Measurements from ENCODE around the gene NRXN3.

NRXN3 gene

DNA sequence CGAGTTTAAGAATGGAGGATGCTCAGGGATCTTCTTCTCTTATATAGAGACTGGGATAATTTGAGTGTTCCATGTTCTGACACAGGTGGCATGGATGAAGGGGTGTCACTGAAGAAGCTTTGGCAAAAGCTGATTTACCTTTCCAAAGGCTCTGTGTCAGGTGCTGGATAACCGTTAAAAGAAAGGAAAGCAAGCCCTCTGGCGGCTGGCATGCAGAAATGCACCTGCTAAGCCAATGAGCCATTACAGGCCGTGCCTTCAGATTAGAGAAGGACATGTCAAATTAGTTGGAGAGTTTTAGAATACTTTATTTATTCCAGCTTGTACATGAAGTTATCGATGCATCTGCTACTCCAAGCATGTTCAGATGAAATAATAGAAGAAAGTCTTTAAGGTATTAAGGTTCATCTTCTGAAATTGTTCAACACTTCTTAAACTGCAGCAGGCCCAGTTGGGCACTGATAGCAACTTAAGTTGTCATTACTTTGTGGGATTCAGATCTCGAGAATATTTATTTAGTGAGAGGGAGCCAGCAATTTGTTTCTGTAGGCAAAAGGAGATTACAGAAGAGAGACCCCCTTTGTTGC is 678.2 kb downstream of the NRXN3 start:
- DNase-seq = peak; percentile 42

DNA sequence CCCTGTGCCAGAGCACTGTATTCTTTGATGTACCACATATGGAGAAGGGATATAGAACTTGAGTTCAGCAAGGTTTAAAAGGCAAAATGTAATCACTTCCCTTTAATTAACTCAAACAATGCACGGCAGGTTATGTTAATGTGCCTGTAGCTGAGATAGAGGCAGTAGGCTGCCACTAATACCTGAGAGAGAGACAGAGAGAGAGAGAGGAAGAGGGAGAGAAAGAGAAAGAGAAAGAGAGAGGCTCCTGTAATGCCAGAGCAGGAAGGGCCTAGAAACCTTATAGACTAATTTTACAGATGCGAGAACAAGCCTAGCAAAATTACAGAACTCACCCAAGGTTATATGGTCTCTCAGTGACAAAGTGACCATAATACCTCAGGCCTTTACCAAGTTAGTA is 679.8 kb downstream of the NRXN3 start:
- no peak for DNase-seq

DNA sequence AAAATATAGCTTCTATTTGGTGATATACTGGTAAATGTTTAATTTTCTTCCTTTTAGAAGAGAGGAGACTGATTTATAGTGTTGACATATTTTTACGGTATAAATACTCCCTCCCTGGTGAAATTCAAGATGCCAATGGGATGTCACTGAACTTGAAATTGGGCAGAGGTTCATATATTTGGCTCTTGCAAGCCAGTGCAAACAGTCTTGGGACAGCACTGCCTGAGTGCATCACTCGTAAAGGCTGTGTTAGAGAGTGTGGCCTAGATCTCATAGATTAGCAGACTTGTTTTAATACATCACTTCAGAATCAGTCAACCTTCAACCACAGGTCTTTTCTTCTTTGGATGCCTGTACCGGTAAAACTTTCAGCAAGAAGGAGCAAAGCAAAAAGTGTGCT is 681.0 kb downstream of the NRXN3 start:
- DNase-seq = no peak

DNA sequence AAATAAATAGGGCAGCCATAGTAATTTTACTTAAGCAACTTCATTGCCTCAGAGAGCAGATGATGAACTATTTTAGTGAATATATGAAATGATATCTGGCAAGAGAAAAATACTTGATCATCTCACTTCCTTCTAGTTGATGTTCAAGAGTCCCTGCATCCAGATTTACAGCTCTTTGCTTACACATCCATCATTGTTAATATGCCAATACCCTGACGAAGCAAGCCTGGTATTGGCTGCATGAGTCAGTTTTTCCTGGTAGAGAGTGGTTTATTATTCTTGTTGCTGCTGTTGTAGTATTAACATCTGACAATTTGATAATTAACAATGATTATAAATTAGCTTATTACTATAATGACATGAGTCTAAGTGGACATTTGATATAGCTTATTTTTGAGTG is 681.9 kb downstream of the NRXN3 start:
- DNase-seq = no peak

DNA sequence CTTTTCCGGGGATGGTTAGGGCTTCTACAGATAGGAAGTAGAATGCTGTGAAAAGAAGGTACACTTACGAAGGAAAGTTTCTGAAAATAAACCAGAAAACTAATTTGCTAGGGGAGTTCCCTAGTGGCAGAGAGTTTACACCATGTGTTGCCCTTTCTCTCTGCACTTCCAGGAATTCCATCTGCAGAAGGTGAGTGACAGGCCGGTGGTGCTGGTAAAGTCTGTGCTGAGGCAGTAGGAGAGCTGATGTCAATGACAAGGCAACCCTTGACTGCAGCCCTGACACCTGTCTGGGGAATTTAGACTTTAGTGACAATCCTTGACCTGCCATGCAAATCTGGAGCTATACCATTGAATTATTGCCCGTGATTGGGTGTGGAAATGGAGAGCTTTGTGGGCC is 687.8 kb downstream of the NRXN3 start:
- no peak for DNase-seq

DNA sequence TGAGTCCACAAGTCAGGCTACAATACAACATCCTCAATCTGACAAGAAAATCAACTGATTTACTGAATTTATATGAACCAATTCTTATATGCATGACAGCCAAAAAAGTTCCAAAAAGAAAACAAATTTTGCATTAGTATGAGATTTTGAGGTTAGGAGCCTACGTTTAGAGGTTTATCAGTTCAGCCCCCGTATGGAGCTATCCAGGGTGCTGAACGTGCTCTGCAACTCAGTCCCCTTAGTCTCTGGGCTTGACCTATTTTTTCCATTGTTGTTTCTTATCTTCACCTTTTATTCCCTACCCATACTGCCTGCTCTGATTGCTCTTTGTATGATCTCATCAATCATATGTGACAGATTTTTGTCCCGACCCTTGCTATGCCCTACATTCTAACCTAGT is 693.0 kb downstream of the NRXN3 start:
- DNase-seq = no peak

DNA sequence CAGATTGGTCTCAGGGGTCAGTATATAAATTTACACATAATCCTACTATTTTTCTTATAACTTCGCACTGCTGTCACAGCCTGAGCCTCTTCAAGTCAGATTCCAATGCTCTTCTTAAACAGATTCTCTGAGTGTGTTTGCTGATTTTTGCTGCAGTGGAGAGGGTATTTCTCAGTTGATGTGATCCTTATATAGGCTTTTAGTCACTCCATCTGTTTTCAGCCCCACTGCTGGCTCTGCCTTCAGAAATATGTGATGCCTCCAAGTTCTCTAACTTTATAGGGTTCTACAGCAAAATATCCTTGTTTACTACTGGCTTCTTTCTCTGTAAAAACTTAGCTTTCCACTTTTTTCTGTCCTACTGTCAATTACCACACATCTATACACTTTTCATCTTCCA is 702.7 kb downstream of the NRXN3 start:
- no peak for DNase-seq

DNA sequence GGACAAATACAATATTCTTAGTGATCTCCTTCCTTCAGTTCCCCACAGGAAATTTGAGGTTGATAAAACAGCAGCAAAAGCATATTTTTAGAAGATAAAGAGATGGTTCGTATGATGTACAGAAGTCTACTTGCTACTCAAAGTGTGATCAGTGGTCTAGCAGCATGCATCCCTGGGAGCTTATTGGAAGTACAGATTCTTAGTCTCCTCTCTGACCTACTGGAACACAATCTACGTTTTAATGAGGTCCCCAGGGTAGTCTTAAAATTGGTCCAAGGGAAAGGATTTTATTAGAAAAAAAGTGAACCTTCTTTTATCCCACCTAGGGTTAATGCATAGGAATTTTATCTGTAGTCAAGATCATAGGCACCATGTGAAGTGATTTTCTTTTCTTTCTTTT is 703.4 kb downstream of the NRXN3 start:
- DNase-seq = no peak

DNA sequence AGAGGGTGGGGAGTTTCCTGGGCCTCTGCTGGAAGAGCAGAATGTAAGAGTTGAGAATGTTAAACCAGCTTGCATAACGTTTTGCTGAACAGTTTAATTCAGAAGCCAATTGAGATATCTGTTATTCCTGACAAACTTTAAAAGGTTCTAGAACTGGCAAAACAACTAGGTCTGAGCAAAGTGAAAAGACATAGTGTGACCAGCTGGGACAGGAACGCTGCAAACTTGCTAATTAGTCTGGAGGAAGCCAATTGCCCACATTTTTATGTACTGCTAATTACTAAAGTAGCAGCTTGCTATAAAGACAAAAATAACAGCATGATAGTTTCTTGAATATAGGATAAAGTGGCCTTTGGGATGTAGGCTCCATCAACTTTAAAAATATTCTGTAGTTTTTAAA is 704.9 kb downstream of the NRXN3 start:
- DNase-seq = no peak

DNA sequence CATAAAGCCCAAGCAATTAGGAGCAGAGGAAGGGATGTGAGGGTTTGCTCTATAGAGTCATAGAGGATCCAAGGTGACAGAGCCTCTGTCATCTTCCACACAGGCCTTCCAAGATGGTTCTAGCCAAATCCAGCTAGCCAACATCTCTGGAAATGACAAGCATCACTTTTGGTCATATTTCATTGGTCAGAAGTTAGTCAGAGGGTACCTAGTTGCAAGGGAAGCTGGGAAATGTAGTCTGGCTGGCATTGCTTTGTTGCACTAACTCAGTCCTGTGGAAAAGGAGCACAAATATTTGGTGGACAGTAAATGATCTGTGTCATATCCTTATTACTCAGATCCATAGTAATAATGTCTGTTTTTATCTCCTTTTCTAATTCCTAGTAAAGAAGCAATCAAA is 715.7 kb downstream of the NRXN3 start:
- DNase-seq = no peak

DNA sequence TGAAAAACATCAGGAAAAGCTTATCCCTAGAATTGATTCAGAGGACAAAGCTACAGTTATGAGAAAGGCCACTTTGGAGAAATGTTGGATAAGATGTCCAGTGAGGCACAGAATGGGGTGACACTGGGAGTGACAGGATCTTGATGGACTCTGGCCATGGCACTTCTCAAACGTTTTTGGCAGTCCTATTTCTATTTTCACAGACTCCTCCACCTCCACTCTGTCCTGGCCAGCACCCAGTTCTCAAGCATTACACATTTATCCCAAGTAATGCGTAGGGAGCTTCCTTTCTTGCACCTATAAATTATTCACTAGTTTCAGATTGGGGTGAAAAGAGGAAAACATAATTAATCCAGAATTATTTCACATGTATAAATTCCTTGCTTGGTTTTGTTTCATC is 727.3 kb downstream of the NRXN3 start:
- no peak for DNase-seq

DNA sequence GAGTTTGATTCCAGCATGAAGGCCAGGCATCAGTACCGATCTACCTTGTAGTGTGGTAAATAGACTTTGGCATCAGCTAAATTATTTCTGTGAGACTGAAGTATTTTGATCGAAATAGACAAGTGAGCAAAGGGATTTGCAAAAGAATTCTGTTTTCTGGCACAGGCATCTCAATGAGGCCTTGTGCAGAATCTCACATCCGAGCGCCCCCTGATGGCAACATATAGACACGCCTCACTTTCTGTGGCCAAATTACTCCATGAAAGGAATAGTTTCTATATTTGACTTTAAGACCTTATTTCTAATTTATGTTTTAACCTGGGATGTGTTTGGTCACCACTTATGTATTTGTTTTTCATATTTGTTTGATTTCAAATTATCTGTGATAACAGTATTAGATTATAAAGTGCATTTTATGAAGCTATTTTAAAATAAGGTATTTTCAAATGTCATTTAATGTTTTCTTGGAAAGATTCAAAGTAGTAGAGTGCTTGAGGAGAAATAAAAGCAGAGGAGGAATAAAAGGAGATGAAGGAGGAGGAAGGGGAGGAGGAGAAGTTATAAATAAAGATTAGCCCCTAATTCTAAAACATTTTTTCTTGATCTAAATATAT is 731.9 kb downstream of the NRXN3 start:
- DNase-seq = peak; percentile 68

DNA sequence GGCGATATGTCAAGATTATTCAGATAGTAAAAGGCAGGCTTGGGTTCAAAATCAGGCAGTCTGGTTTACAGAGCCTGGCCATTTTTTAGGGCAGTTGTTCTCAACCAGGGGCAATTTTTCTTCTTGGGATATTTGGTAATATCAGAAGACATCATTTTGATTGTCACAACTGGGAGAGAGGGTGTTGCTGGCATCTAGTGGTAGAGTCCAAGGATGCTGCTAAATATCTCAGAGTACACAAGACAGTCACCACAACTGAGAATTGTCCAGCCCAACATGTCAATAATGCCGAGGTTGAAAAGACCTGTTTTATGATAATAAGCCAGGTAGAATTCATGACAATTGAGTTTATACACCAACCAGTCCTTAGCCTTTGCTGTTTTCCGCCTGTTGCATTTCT is 733.9 kb downstream of the NRXN3 start:
- DNase-seq = peak; percentile 13

DNA sequence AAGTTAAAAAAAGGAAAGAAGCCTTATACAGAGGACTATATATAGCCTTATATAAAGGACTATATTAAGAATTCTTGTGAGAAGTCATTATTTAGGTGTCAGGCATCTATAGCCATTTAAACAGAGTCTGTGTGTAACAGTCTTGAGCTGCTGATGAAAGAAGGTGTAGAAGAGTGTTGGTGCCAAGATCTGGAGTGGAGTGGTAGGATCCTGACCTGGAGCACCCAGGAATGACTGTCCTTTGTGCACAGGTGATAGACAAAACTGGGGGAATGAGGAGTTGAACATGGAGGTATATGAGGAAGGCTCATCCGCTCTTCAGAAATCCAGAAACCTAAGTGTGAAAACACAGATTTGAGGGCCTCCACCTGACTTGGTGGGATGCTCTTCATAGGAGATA is 747.3 kb downstream of the NRXN3 start:
- DNase-seq = no peak

DNA sequence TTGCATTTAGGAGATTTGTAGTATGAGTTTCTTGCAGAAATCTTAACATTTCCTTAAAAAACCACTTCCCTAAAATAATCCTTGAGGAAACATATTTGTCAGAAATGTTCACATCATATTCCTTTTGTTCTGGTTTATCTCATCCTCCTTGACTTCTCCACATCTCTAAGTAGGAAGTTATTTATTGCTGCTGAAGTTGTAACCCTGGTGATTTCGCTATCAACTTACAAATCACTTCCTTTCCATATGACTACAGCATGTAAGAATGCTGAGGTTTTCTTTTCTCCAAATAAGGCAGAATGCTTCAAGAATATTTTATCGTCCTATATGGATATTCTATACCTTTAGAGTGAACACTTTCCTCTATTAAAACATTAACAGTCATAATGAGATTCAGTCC is 751.7 kb downstream of the NRXN3 start:
- no peak for DNase-seq

DNA sequence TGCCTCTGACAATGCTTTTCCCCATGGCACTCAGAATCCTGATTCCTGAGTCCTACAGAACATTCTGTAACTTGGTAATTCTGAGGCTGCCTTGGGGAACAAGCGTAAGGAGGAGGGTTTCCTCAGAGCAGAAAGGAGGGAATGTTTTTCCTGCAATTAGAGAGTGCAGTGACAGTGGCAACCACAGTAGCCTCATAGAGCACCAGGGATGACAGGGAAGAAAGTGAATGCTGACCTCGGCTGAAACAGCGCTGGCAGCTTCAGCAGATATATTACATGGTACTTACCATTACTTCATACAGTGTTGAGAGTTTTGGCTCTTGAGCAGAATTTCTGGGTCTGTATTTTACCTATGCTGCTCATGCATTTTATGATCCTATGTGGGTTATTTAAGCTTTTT is 757.1 kb downstream of the NRXN3 start:
- DNase-seq = no peak

DNA sequence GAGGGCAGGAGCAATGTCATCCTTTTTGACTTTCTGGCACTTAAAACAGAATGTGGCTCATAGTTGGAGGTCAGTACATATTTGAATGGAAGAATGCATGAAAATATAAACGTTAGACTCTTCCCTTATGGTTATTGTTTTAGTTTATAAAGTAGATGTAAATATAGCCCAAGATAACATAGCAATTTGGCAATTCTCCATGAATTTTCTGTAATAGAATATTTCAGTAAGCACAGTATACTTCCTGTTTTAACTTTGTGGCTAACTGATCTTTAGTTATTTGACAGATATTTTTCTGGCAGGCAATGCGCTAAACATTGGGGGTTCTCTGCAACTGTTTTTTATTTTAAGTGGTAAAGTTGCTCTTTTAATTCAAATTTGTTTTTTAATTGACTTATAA is 763.0 kb downstream of the NRXN3 start:
- DNase-seq = no peak

DNA sequence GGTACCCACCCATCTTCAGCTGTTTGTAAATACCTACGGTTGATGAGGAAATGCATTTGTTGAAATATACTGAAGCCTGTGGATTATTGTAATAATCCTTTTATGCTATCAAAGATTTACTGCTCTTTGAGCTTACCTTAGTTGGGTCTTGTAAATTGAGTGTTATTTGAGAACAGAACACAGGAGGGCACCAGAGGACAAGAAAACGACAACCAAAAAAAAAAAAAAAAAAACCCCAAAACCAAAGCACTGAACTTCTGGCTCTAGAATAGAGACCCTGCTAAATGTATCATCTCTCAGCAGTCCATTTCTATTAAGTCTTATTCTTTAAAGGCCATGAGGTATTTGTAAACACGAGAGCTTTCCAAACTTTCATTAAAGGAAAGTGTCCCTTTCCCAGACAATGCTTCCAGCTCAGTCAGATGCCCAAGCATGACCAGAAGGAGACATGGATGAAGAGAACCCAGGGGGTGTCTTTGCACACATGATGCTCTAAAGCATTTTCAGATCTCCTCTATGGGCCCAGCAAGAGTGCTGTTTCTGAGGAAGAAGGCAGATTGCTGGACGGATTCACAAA is 763.9 kb downstream of the NRXN3 start:
- peak; percentile 29 for DNase-seq

DNA sequence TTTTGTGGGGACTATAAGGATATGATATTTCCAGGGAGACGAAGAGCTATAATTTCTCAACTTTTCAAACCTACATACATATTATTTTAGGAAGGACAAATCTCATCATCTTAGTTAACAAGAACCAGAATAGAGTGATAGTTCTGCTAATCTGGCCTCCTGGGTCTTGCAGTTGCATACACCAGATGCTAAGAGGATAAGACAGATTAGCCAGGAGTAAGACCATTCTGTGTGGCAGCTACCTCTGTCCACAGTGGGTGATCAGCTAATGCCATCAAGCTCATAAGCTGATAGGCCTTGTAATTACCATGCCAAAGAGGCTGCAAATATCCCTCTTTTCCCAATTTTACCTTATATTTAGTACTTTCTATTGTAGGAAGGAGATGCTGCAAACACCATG is 776.8 kb downstream of the NRXN3 start:
- DNase-seq = no peak

DNA sequence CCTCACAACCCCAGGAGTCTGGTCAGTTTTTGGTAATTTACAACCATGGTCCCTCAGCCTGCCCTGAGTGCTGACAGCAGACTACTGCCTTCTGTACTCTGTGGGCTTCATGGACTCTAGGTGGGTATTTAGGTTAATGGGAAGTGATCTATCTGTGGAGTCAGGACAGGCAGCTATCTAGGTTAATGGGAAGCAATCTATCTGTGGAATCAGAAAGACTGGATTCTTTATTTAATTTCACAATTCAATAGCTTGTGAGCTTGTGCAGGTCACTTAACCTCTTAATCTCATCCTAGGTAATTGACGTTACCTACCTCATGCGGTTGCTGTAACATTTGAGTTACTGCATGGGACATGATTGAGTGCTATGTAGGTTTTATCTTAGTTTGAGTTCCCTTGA is 777.5 kb downstream of the NRXN3 start:
- DNase-seq = no peak

DNA sequence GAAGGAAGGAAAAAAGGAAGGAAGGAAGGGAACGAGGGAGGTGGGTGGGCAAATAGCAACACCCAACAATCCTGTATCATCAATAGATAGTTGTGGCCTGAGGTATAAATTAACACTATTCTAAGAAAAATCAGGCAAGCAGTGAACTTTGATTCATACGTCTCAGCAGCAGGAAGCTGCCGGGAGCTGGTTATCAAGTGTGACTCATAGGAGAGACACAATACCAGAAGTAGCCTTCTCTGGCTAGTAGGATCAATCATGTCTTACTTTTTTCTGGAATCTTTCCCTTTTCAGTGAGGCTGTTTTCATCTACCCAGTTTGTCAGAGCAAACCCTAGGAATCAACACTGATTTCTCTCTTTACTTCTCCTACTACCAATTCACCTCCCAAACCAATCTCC is 780.5 kb downstream of the NRXN3 start:
- no peak for DNase-seq

DNA sequence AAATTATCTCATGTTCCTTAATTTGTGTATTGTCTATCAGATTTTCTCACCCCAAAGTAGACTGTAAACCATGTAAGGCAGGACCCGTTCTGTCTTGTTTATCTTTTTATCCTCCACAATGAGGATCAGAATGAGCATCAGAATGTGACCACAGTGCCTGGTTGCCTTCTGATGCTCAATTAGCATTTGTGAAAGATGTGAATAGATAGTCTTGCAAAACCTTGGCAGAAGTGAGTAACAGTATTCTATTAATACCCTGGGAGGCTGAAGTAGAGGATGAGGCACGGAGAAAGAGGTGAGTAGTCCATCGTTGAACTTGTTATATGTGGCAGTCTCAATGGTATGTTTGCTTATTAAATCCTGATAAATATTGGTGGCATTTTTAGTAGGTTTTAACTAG is 781.4 kb downstream of the NRXN3 start:
- no peak for DNase-seq

DNA sequence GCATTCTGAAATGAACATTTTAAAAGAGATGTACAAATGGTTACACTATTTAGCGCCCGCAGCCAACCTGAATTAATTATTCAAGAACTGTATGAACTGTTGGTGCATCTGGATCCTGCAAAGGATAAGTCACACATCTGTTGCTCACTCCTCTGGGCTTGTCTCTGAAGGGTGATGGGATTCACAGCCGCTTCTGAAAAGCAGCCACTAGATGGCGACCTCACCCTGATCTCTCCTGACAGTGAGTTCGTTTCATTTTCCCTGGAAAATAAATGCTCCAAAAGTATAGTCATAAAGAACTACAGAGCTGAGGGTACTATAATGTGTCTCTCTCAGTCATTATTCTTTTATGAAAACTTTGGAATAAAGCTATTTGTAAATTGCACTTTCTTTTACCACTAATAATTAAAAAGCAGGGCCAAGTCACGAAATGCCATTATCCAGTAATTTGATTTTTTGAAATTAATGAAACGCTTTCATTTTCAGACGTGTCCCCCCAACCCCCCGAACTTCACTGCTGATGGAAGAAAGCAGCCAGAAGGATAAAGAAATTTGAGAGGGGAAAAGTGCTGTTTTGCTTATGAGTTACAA is 789.6 kb downstream of the NRXN3 start:
- peak; percentile 64 for DNase-seq

DNA sequence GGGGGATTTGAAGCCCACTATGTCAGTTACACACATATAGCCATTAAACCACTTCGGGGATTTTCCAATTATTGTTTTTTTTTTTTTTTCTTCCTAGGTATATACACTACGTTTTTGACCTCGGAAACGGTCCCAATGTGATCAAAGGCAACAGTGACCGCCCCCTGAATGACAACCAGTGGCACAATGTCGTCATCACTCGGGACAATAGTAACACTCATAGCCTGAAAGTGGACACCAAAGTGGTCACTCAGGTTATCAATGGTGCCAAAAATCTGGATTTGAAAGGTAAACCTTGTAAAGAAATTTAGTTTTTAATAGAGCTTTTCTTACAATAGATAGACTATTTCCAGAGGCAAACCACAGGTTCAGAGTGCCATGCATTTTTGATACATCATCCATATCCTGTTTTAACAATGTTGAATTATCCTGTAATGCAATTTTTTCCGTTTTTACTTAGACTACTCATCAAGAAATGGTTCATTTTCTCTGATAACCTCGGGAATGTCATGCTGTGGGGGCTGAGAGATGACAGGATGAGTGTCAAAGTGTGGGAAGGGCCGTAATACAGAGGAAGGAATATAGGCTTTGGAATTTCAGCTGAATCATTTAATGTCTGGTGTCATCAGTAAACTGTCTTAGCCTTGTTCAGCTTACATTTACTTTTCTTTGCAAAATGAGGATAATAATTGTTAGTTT is 797.1 kb downstream of the NRXN3 start:
- DNase-seq = no peak

Data from NCI-H1436 (cell line).